WTC11 (cell line): Measurements from ENCODE around the gene B3GAT3.

Source experiments
- TF ChIP-seq, protein P1 (sequence below): fragments of 200-600 bp; IDR thresholded peaks from 2 replicates; pipeline ENCODE4 v1.8.0; 2022; ENCODE audit warnings: antibody characterized with exemption
- TF ChIP-seq, protein P2 (sequence below): sonication (generic); formaldehyde crosslinking; IDR thresholded peaks from 2 replicates; pipeline ENCODE4 v1.8.1; 2023; ENCODE audit warnings: mild to moderate bottlenecking, missing genetic modification reagents, moderate library complexity

DNA sequence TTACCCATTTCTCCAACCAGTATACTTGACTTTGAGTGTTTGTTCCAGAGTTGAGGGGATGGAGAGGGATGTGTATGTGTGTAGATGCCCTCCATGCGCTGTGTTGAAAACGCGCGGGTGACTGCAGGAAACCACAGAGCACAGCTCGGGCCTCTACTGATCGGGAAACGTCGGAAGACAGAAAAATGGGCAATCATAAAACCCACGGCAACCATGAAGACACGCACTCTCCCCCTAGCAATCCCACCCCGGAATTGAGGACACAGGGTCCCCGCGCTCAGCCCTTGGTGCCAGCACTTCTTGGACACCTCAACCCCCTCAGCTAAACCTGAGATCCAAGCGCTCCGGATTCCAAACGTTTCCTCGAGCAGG, 49.4 kb upstream of the B3GAT3 start:
- TF ChIP-seq, protein P1, sequence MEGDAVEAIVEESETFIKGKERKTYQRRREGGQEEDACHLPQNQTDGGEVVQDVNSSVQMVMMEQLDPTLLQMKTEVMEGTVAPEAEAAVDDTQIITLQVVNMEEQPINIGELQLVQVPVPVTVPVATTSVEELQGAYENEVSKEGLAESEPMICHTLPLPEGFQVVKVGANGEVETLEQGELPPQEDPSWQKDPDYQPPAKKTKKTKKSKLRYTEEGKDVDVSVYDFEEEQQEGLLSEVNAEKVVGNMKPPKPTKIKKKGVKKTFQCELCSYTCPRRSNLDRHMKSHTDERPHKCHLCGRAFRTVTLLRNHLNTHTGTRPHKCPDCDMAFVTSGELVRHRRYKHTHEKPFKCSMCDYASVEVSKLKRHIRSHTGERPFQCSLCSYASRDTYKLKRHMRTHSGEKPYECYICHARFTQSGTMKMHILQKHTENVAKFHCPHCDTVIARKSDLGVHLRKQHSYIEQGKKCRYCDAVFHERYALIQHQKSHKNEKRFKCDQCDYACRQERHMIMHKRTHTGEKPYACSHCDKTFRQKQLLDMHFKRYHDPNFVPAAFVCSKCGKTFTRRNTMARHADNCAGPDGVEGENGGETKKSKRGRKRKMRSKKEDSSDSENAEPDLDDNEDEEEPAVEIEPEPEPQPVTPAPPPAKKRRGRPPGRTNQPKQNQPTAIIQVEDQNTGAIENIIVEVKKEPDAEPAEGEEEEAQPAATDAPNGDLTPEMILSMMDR, result no peak
- TF ChIP-seq, protein P2, sequence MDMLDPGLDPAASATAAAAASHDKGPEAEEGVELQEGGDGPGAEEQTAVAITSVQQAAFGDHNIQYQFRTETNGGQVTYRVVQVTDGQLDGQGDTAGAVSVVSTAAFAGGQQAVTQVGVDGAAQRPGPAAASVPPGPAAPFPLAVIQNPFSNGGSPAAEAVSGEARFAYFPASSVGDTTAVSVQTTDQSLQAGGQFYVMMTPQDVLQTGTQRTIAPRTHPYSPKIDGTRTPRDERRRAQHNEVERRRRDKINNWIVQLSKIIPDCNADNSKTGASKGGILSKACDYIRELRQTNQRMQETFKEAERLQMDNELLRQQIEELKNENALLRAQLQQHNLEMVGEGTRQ (CRISPR knock-in tag), result no peak
